ENCODE data around the gene NKD2.

The NKD2 gene

GRCh38 chr5:1068204-1068894 is 59.7 kb downstream of the NKD2 start:
- Histone ChIP-seq H3K36me3 (ENCODE audit: insufficient read depth, low read length) (no peaks in the 10 kb centered on the region), H3K9me3 (ENCODE audit: insufficient read depth, low read depth, low read length) (no peaks in the 10 kb centered on the region), H2AFZ (ENCODE audit: low read length) (no peak overlapping the region), H3K4me2 (ENCODE audit: low read depth, low read length, poor library complexity, severe bottlenecking) (no peak overlapping the region), H3K4me1 (ENCODE audit: insufficient read depth, low read length, poor library complexity, severe bottlenecking) (no peaks in the 10 kb centered on the region), H3K79me2 (ENCODE audit: insufficient read depth, low read length) (no peaks in the 10 kb centered on the region), H3K9ac (ENCODE audit: low read depth, low read length, poor library complexity, severe bottlenecking) (no peak overlapping the region), H3K9me2 (replicated peaks; ENCODE audit: low read depth, low read length) (no peaks in the 10 kb centered on the region), H3K27me3 (ENCODE audit: insufficient read depth, low read length, poor library complexity, severe bottlenecking) (no peaks in the 10 kb centered on the region), H3F3A (ENCODE audit: low read depth) (no peaks in the 10 kb centered on the region), H4K20me1 (ENCODE audit: insufficient read depth, low read length, poor library complexity, severe bottlenecking) (no peaks in the 10 kb centered on the region), H3K4me3 (ENCODE audit: low read length, poor library complexity, severe bottlenecking) (no peak overlapping the region)
- no peak for TF ChIP-seq EZH2phosphoT487 (IDR thresholded peaks at IDR 0.05; ENCODE audit: borderline replicate concordance)
- no peak for TF ChIP-seq CTCF (conservative IDR thresholded peaks at IDR 0.05; ENCODE audit: low read length)

- Histone ChIP-seq H2AFZ (ENCODE audit: low read length) (no peak overlapping the region), H3K36me3 (ENCODE audit: insufficient read depth, low read length) (no peaks in the 10 kb centered on the region)
- TF ChIP-seq EZH2phosphoT487 (IDR thresholded peaks at IDR 0.05; ENCODE audit: borderline replicate concordance) (no peak), CTCF (conservative IDR thresholded peaks at IDR 0.05; ENCODE audit: low read length) (no peak)
These were observed 60.5 kb downstream of the NKD2 start for GRCh38 chr5:1068895-1069719.

DNA sequence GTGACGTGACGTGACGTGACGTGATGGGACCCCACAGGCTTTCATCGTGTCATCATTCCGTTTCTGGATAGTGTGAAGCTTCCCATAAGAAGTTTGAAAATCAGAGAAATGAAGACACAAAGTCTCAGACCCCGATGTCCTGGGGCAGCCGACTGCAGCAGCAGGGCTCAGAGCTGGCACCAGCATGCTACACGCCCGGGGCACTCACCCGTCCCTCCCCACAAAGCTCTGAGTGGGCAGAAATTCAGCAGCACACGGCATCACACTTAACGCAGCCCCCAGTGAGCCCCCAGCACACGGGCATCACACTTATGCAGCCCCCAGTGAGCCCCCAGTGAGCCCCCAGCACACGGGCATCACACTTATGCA is 61.1 kb downstream of the NKD2 start:
- no peak overlapping the region for H3K4me2 ChIP-seq (ENCODE audit: low read depth, low read length, poor library complexity, severe bottlenecking)
- no peaks in the 10 kb centered on the region for H3K36me3 ChIP-seq (ENCODE audit: insufficient read depth, low read length)
- no peaks in the 10 kb centered on the region for H3K27me3 ChIP-seq (ENCODE audit: insufficient read depth, low read length, poor library complexity, severe bottlenecking)
- no peaks in the 10 kb centered on the region for H3K9me2 ChIP-seq (replicated peaks; ENCODE audit: low read depth, low read length)
- no peak overlapping the region for H3K4me3 ChIP-seq (ENCODE audit: low read length, poor library complexity, severe bottlenecking)
- TF ChIP-seq EZH2phosphoT487 (IDR thresholded peaks at IDR 0.05; ENCODE audit: borderline replicate concordance) (no peak), CTCF (conservative IDR thresholded peaks at IDR 0.05; ENCODE audit: low read length) (no peak)
- no peaks in the 10 kb centered on the region for H3K4me1 ChIP-seq (ENCODE audit: insufficient read depth, low read length, poor library complexity, severe bottlenecking)
- H3F3A ChIP-seq (ENCODE audit: low read depth) = no peaks in the 10 kb centered on the region
- no peaks in the 10 kb centered on the region for H3K79me2 ChIP-seq (ENCODE audit: insufficient read depth, low read length)
- H2AFZ ChIP-seq (ENCODE audit: low read length) = no peak overlapping the region
- H4K20me1 ChIP-seq (ENCODE audit: insufficient read depth, low read length, poor library complexity, severe bottlenecking) = no peaks in the 10 kb centered on the region
- no peak overlapping the region for H3K9ac ChIP-seq (ENCODE audit: low read depth, low read length, poor library complexity, severe bottlenecking)
- H3K9me3 ChIP-seq (ENCODE audit: insufficient read depth, low read depth, low read length) = no peaks in the 10 kb centered on the region

More at GRCh38 chr5:1068895-1069719, 60.5 kb downstream of the NKD2 start:
- no peaks in the 10 kb centered on the region for H4K20me1 ChIP-seq (ENCODE audit: insufficient read depth, low read length, poor library complexity, severe bottlenecking)
- no peak overlapping the region for H3K4me3 ChIP-seq (ENCODE audit: low read length, poor library complexity, severe bottlenecking)
- H3K27me3 ChIP-seq (ENCODE audit: insufficient read depth, low read length, poor library complexity, severe bottlenecking) = no peaks in the 10 kb centered on the region
- H3K9me3 ChIP-seq (ENCODE audit: insufficient read depth, low read depth, low read length) = no peaks in the 10 kb centered on the region
- no peaks in the 10 kb centered on the region for H3K4me1 ChIP-seq (ENCODE audit: insufficient read depth, low read length, poor library complexity, severe bottlenecking)
- no peaks in the 10 kb centered on the region for H3F3A ChIP-seq (ENCODE audit: low read depth)
- H3K9me2 ChIP-seq (replicated peaks; ENCODE audit: low read depth, low read length) = no peaks in the 10 kb centered on the region
- no peaks in the 10 kb centered on the region for H3K79me2 ChIP-seq (ENCODE audit: insufficient read depth, low read length)
- no peak overlapping the region for H3K4me2 ChIP-seq (ENCODE audit: low read depth, low read length, poor library complexity, severe bottlenecking)
- H3K9ac ChIP-seq (ENCODE audit: low read depth, low read length, poor library complexity, severe bottlenecking) = no peak overlapping the region
